GM10266 (cell line): ENCODE data around the gene ATP8B3.

Experiments used
- DNase-seq: peaks from one replicate; pipeline ENCODE4 v3.0.0; 2012; ENCODE audit errors: extremely low spot score
- TF ChIP-seq, protein P1 (sequence below): IDR thresholded peaks from 2 replicates; pipeline ENCODE4 v1.5.1; 2012; ENCODE audit warnings: mild to moderate bottlenecking, low read depth; ENCODE audit not compliant: control insufficient read depth, insufficient read depth; ENCODE audit errors: missing control alignments

Gene ATP8B3

GRCh38 chr19:1857648-1858326 is 45.7 kb upstream of the ATP8B3 start:
- no peak for DNase-seq
- TF ChIP-seq, protein P1, sequence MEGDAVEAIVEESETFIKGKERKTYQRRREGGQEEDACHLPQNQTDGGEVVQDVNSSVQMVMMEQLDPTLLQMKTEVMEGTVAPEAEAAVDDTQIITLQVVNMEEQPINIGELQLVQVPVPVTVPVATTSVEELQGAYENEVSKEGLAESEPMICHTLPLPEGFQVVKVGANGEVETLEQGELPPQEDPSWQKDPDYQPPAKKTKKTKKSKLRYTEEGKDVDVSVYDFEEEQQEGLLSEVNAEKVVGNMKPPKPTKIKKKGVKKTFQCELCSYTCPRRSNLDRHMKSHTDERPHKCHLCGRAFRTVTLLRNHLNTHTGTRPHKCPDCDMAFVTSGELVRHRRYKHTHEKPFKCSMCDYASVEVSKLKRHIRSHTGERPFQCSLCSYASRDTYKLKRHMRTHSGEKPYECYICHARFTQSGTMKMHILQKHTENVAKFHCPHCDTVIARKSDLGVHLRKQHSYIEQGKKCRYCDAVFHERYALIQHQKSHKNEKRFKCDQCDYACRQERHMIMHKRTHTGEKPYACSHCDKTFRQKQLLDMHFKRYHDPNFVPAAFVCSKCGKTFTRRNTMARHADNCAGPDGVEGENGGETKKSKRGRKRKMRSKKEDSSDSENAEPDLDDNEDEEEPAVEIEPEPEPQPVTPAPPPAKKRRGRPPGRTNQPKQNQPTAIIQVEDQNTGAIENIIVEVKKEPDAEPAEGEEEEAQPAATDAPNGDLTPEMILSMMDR = no peak

GRCh38 chr19:1856698-1857603 is 44.9 kb upstream of the ATP8B3 start:
- DNase-seq = peak; percentile 88
- TF ChIP-seq, protein P1 = no peak

DNA sequence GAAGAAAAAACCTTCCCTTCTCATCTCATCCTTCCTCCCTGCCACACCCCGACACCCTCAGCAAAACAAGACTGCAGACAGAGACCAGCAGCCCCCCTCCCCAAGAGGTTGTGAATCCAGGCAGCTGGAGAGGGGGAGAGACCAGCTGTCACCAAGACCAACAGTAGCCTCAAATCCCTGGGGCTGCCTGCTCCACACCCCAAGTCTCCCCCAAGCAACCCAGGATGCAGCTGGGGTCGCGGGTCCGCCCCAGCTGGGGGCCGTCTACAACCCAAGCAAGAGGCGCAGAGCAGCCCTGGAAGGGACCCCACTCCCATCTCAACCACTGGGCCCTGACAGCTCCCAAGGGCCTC is 44.2 kb upstream of the ATP8B3 start:
- TF ChIP-seq, protein P1 = no peak
- no peak for DNase-seq

DNA sequence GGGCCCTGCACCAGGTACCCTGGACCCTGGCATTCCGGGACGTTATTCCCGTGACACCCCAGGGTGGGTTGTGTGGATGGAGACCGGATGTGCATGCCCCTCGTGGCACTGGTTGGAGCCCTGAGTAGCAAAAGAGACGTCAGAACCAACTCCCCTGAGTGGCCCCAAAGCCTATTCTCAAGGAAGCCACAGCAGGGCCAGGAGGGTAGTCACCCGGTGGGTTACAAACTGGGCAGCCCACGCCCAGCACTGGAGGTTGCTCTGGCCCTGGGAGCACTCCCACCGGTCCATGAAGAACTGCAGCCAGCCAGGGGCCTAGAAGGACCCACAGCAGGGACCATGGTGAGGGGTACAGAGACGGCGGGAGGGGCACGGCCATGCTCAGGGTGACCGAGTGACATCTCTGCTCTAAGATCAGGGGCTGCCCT is 43.8 kb upstream of the ATP8B3 start:
- TF ChIP-seq, protein P1 = no peak
- no peak for DNase-seq

DNA sequence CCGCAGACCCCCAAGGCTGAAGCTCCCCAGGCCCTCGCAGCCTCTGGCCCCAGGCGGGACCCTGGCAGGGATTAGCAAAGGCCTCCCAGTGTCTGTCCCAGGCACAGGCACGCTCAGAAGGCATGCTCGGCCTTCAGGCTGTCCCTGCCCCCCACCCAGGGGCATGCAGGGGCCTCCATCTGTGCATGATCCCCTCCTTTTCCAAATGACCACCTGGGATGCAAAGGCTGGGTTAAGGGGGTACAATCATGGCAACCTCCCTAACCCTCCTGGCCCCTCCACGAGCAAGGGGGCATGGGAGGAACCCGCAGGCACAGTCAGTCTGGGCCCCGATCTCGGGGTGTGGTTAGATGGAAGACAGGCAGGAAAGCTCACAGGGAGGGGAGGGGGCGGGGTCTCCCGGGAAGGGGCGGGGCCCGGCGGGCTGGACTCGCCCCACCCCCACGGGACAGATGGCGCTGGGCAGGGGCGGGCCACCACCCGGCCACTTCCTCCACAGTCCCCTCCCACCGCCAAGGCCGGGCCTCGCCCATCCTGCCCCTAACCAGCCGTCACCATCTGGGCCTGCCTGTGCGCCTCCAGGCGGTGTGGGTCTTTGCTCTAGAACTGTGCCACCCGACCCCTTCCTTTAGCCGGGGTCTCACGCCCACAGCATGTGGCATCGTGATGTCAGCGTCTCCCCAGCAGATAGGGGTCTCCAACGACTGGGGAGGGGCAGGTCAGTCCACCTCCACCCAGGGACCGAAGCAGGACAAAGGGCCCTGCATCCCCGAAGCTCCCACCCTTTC is 43.2 kb upstream of the ATP8B3 start:
- peak; percentile 98 for DNase-seq
- TF ChIP-seq, protein P1 = no peak

DNA sequence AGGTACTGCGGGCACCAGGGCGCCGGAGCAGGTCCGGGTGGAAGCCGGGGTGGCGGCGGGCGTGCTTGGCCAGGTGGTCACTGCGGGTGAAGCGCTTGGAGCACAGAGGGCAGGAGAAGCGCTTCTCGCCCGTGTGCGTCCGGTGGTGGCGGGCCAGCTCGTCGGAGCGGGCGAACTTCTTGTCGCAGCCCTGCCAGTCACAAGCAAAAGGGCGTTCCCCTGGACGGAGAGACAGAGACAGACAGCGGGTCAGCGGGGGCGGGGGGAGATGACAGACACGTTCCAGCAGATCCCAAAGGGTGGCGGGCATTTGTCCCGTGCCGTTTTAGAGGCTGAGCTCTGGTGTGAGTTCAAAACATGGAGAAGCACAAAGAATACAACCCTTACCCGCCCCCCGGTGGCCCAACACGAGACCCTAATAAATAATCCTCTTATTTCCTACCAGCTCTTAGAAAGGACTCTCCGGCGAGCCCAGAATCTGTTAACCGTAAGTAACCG is 42.5 kb upstream of the ATP8B3 start:
- DNase-seq = no peak

More for the DNA sequence above, 42.5 kb upstream of the ATP8B3 start:
- TF ChIP-seq, protein P1 = no peak
